OCI-LY3 (cell line): Measurements from ENCODE around the gene SERTM1.

Experiments used
- EZH2phosphoT487 ChIP-seq: fragments of 200-600 bp; shearing (Covaris generic); IDR thresholded peaks from 2 replicates; pipeline ENCODE4 v1.6.1; 2018; ENCODE audit warnings: antibody characterized with exemption, mixed run types, low read depth
- TF ChIP-seq, protein P1 (sequence below): fragments of 200-600, 300-600 bp; sonication (generic); IDR thresholded peaks from 2 replicates; pipeline ENCODE4 v1.5.1; 2014; ENCODE audit warnings: antibody characterized with exemption, low read length, low read depth

DNA sequence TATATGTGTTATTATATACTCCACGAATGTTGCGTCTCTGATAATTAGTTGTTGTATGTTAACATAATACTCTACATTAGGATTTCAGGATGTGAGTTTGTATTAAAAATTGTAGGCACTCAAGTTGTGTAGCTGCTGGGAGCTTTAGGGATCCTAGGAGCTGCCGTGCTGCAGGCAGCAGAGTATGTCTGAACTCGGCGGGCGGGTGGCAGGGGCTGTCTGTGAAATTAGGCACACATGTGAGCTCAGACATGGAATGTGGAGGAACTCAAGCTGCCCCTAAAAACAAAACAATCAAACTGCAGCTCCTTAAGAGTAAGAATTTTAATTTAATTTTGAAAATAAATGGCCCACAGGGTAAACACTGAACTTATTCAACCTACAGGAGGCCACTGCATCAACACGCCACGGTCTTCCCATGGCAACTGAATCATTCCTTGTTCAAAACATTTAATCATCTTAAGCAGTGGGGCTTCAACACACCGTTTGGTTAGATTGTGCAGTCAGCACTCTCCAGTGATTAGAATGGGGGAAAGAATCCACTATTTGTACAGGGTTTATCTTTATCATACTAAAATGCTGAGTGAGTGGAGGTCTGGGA, 22.7 kb downstream of the SERTM1 start:
- TF ChIP-seq, protein P1, sequence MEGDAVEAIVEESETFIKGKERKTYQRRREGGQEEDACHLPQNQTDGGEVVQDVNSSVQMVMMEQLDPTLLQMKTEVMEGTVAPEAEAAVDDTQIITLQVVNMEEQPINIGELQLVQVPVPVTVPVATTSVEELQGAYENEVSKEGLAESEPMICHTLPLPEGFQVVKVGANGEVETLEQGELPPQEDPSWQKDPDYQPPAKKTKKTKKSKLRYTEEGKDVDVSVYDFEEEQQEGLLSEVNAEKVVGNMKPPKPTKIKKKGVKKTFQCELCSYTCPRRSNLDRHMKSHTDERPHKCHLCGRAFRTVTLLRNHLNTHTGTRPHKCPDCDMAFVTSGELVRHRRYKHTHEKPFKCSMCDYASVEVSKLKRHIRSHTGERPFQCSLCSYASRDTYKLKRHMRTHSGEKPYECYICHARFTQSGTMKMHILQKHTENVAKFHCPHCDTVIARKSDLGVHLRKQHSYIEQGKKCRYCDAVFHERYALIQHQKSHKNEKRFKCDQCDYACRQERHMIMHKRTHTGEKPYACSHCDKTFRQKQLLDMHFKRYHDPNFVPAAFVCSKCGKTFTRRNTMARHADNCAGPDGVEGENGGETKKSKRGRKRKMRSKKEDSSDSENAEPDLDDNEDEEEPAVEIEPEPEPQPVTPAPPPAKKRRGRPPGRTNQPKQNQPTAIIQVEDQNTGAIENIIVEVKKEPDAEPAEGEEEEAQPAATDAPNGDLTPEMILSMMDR = no peak
- no peak for TF ChIP-seq EZH2phosphoT487
